ENCODE data around the gene CEL.

DNA sequence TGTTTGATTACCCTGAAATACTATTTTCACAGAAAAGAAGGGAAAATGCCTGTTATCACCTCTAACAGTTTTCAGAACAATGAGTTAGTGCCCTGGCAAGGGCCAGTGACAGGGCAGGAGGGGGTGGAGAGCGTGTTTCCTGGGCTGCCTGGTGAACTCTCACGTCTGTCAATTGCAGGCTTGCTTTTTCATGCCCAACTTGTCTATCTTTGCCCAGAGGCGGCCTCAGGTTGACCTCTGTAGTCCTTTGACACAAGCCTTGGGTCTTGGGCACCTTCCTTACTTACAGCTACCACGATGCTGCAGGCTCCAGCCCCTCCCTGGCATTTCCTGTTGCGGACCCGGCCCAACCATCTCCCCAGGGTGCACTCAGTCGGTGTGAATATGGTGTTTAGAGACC lies 2.2 kb upstream of the CEL start:
- no peak for TF ChIP-seq CTCF (IDR thresholded peaks at IDR 0.05)
- no peak for TF ChIP-seq POLR2A (IDR thresholded peaks at IDR 0.05)
